Heart right ventricle (tissue), 16 donors: ENCODE data around the gene SPSB2. TPM values are rescaled to one million over a fixed set of nuclear protein-coding genes. Genes with fewer than 3 reads are reported as not detected.

ENCODE experiments used
- ATAC-seq, 8 donors: fragments of 200-7000 bp; cut with Tn5 transposase; one replicate each; pipeline ENCODE4 v1.9.1; 2020; ENCODE audit warnings: mild to moderate bottlenecking in 8 of 8, moderate library complexity in 8 of 8, moderate number of reproducible peaks in 1 of 8
- DNase-seq, 2 donors: peaks; one replicate each; pipeline ENCODE4 v3.0.0-alpha.2; 2020
- H3K27ac ChIP-seq, 10 donors: fragments of 200-600 bp; sonication (generic) in 2 of 10; one replicate each; pipeline versions ENCODE4 v1.5.0 to v1.8.0; 2020 to 2022; ENCODE audit warnings: mild to moderate bottlenecking in 3 of 10
- H3K27me3 ChIP-seq, 7 donors: fragments of 200-600 bp; one replicate each; pipeline ENCODE4 v1.8.0; 2021 to 2022; ENCODE audit warnings: mild to moderate bottlenecking in 2 of 7
- H3K36me3 ChIP-seq, 9 donors: fragments of 200-600 bp; sonication (generic) in 1 of 9; one replicate each; pipeline versions ENCODE4 v1.5.0 to v1.8.0; 2020 to 2022; ENCODE audit warnings: mild to moderate bottlenecking in 2 of 9
- H3K4me1 ChIP-seq, 9 donors: fragments of 200-600 bp; sonication (generic) in 1 of 9; one replicate each; pipeline versions ENCODE4 v1.5.0 to v1.8.0; 2020 to 2022; ENCODE audit warnings: mild to moderate bottlenecking in 4 of 9
- H3K4me3 ChIP-seq, 10 donors: fragments of 200-600 bp; sonication (generic) in 2 of 10; one replicate each; pipeline versions ENCODE4 v1.5.0 to v1.8.0; 2020 to 2022; ENCODE audit warnings: mild to moderate bottlenecking in 7 of 10, moderate library complexity in 2 of 10
- H3K9me3 ChIP-seq, 11 donors: fragments of 200-600 bp in 10 of 11; sonication (generic) in 2 of 11; one replicate each; pipeline versions ENCODE4 v1.5.0 to v1.8.0; 2013 to 2022; ENCODE audit warnings: mild to moderate bottlenecking in 2 of 11, control low read depth in 1 of 11, moderate library complexity in 1 of 11
- WGBS, 2 donors: extraction: QIAGEN DNeasy Blood & Tissue Kit; methylation state at CpG; one replicate each; pipeline ENCODE4 v1.1.7; 2013; ENCODE audit warnings: inconsistent platforms in 1 of 2; 5-methylcytosine and 5-hydroxymethylcytosine counted together
- intact Hi-C, 10 donors: fragments of 100-400 bp; cut with DNase I; formaldehyde crosslinking; loops; one replicate each; pipeline versions ENCODE4 v1.11.1 to v1.14.2; 2022
- polyA plus RNA-seq, 2 donors: library from polyadenylated mRNA; stranded (reverse); fragments of 200-250 nt; gene quantifications; one replicate each; pipeline ENCODE4 v1.2.3, GENCODE V29; 2013
- total RNA-seq, 10 donors: library from RNA; stranded (reverse); fragmentation: NEBNext Ultra II Directional in 3 of 10; extraction: Animal tissue kit (Norgen Biotek cat#: 25700) in 3 of 10; gene quantifications; one replicate each; pipeline versions ENCODE4 v1.2.1 to v1.2.4, GENCODE V29; 2021 to 2023
- TF ChIP-seq, protein P1 (sequence below), 9 donors: fragments of 200-600 bp; sonication (generic) in 2 of 9; IDR thresholded peaks; one replicate each; pipeline versions ENCODE4 v1.5.0 to v1.8.0; 2021 to 2022; ENCODE audit warnings: antibody characterized with exemption in 9 of 9, mild to moderate bottlenecking in 5 of 9, moderate library complexity in 1 of 9
- donor health status: Arrhythmogenic right ventricular cardiomyopathy.
- donor health status: ischemic (EF 13 %, LVEDD 7.1; RV severe dilation, severe dysfunction).
- donor health status: healthy with polysubstance abuse.
- donor health status: DM: no; HTN: yes; CAD: no.
- donor health status: DM: no; HTN: no; CAD: no.
- donor health status: ischemic (EF 25% LVEDD 6.9; RV normal size, moderate dysfunction).
- donor health status: ischemic (EF 25% LVEDD 5.7; RV mildly dilated, moderate dysfunction).
- donor health status: healthy.
- donor health status: DM: yes; HTN: yes; CAD: no.
- donor health status: Ischemic cardiomyopathy.
- donor health status: ischemic (EF 35%, LVEDD 5.7; RV mildly dilated, moderate dysfunction).
- donor health status: nonischemic (EF 11% LVEDD 7.7; RV severe dilation, severe dysfunction).
- donor health status: DM: yes; HTN: yes; CAD: no.
- donor health status: PGD.
- donor health status: ischemic (EF 29% LVEDD 5.4; RV normal size, mild dysfunction).
- donor health status: nonischemic (EF 23%, LVEDD 6.1; RV moderate dilation, normal function).

The SPSB2 gene
- total and polyA plus RNA-seq, 12 donors, result 2.0 to 5.6 (median 3.4) TPM

DNA sequence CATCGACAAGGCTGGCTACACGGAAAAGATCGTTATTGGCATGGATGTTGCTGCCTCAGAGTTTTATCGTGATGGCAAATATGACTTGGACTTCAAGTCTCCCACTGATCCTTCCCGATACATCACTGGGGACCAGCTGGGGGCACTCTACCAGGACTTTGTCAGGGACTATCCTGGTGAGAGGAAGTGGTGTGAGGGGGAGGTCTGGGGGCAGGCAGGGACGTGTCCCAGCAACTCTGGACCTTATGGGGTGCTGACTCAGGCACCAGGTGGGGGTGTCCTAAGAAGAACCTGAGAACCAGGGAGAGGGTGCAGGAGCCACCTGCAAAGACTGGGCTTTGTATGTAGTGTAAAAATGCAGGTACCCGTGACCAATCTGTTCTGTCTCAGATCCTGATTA is 46.5 kb upstream of the SPSB2 start:
- H3K4me1 ChIP-seq, result peaks cover 2 to 32% (median 17%) of the 10 kb centered on the region in 9 donors
- no peak overlapping the region for H3K27ac ChIP-seq
- H3K27me3 ChIP-seq, result peaks cover 0 to 14% (median 0%) of the 10 kb centered on the region in 7 donors
- H3K36me3 ChIP-seq, result peaks cover 0 to 37% (median 0%) of the 10 kb centered on the region in 9 donors
- intact Hi-C loops, result no loop called here
- no peak overlapping the region for H3K4me3 ChIP-seq
- ATAC-seq, result no peak
- 69 to 73% methylated on average over 7 of the region's 7 CpGs for WGBS, 2 donors
- no peaks in the 10 kb centered on the region for H3K9me3 ChIP-seq
- TF ChIP-seq, protein P1, sequence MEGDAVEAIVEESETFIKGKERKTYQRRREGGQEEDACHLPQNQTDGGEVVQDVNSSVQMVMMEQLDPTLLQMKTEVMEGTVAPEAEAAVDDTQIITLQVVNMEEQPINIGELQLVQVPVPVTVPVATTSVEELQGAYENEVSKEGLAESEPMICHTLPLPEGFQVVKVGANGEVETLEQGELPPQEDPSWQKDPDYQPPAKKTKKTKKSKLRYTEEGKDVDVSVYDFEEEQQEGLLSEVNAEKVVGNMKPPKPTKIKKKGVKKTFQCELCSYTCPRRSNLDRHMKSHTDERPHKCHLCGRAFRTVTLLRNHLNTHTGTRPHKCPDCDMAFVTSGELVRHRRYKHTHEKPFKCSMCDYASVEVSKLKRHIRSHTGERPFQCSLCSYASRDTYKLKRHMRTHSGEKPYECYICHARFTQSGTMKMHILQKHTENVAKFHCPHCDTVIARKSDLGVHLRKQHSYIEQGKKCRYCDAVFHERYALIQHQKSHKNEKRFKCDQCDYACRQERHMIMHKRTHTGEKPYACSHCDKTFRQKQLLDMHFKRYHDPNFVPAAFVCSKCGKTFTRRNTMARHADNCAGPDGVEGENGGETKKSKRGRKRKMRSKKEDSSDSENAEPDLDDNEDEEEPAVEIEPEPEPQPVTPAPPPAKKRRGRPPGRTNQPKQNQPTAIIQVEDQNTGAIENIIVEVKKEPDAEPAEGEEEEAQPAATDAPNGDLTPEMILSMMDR (IDR thresholded peaks at IDR 0.05), result no peak
- DNase-seq, result no peak

DNA sequence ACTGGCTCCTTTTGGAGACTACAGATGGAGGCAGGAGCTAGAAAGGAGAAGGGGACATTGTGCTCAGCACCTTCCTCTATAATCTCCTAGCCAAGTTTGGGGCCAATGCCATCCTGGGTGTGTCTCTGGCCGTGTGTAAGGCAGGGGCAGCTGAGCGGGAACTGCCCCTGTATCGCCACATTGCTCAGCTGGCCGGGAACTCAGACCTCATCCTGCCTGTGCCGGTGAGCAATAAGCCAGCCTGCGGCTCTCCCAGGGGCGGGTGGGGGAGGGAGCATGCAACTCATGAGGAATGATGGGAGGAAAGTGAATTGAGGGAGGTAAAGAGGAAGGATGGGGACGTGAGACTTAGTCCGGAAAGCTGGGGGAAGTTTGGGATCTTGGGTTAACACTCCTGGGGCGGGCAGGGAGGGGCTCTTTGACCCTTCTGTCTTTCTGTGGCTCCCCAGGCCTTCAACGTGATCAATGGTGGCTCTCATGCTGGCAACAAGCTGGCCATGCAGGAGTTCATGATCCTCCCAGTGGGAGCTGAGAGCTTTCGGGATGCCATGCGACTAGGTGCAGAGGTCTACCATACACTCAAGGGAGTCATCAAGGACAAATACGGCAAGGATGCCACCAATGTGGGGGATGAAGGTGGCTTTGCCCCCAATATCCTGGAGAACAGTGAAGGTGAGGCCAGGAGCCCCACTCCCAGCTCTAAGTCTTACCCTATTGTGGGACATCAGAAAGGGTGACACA is 44.6 kb upstream of the SPSB2 start:
- WGBS, 2 donors, result 80 to 81% methylated on average over 14 of the region's 14 CpGs
- Histone ChIP-seq H3K4me1 (peaks cover 0 to 26% (median 16%) of the 10 kb centered on the region in 9 donors), H3K4me3 (no peak overlapping the region), H3K36me3 (peaks cover 0 to 34% (median 0%) of the 10 kb centered on the region in 9 donors), H3K9me3 (no peaks in the 10 kb centered on the region), H3K27me3 (peaks cover 0 to 31% (median 0%) of the 10 kb centered on the region in 7 donors), H3K27ac (no peak overlapping the region)
- intact Hi-C loops, result no loop called here
- ATAC-seq (no peak), DNase-seq (no peak)
- TF ChIP-seq, protein P1 (IDR thresholded peaks at IDR 0.05), result no peak

DNA sequence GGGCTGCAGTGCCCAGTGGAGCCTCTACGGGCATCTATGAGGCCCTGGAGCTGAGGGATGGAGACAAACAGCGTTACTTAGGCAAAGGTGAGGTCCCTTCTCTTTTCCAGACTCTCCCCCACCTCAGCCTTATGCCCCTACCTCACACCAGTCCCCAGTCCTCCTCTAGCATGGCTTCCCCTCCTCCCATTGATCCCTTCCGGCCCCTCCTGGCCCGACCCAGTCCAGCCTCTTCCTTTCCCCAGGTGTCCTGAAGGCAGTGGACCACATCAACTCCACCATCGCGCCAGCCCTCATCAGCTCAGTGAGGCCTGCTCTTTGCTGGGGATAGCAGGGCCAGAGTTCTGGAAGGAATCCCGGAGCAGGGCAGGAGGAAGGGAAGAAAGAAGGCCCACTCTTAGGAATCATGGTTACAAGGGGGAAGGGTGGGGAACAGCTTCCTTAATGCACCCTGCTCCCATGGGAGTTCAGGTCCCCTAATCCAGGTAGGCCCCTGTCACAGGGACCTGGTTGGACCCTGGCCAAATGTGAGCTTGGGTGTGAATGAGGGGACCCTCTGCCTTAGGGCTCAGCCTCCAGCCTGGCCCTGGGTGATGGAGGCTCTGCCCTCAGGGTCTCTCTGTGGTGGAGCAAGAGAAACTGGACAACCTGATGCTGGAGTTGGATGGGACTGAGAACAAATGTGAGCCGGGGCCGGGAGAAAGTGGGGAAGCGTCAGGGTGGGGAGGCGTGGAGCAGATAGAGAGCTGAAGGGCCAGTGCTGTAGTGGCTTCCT is 43.5 kb upstream of the SPSB2 start:
- no peaks in the 10 kb centered on the region for H3K9me3 ChIP-seq
- TF ChIP-seq, protein P1 (IDR thresholded peaks at IDR 0.05), result no peak
- DNase-seq (no peak), ATAC-seq (no peak)
- peaks cover 0 to 39% (median 0%) of the 10 kb centered on the region in 7 donors for H3K27me3 ChIP-seq
- H3K27ac ChIP-seq, result no peak overlapping the region
- no peak overlapping the region for H3K4me3 ChIP-seq
- intact Hi-C loops, result no loop called here
- H3K4me1 ChIP-seq, result peaks cover 0 to 23% (median 16%) of the 10 kb centered on the region in 9 donors
- peaks cover 0 to 23% (median 0%) of the 10 kb centered on the region in 9 donors for H3K36me3 ChIP-seq
- WGBS, 2 donors, result 90 to 91% methylated on average over 11 of the region's 11 CpGs

DNA sequence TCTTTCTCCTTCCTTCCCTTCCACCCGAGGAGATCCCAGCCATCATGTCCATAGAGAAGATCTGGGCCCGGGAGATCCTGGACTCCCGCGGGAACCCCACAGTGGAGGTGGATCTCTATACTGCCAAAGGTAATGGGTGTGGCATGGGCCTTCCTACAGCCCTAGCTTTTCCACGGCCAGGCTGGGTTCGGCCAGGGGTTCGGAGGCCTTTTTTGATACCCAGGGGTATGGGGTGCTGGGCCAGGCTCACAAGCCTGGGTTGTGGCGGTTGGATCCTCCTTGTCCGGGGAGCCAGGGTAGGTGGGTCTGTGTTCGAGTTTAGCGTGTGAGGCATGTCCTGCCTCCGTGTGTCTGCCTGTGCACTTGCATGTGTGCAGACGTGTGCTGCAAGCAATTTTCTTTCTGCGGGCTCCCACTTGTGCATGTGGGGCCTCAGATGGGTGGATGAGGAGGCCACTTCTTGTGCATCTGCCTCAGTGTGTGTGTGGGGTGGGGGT is 42.7 kb upstream of the SPSB2 start:
- Histone ChIP-seq H3K4me3 (peak overlapping the region in 1 of 10 donors; percentile 73), H3K36me3 (peaks cover 0 to 21% (median 0%) of the 10 kb centered on the region in 9 donors), H3K4me1 (peaks cover 0 to 23% (median 16%) of the 10 kb centered on the region in 9 donors), H3K27ac (no peak overlapping the region), H3K9me3 (no peaks in the 10 kb centered on the region), H3K27me3 (peaks cover 0 to 39% (median 0%) of the 10 kb centered on the region in 7 donors)
- DNase-seq (peak in 1 of 2 donors; percentile 36), ATAC-seq (no peak)
- TF ChIP-seq, protein P1 (IDR thresholded peaks at IDR 0.05), result no peak
- intact Hi-C loops, result no loop called here
- 75 to 86% methylated on average over 14 of the region's 14 CpGs for WGBS, 2 donors
